Subcutaneous adipose tissue (tissue), 4 donors: Measurements from ENCODE around the gene NIBAN1. TPM values are rescaled to one million over a fixed set of nuclear protein-coding genes. Genes with fewer than 3 reads are reported as not detected.

Experiments
- CTCF ChIP-seq: fragments of 450-650 bp; IDR thresholded peaks from one replicate; pipeline ENCODE4 v1.5.1; 2016; ENCODE audit warnings: low read depth, mild to moderate bottlenecking, control low read depth, antibody characterized with exemption, moderate library complexity
- total RNA-seq, 4 donors: library from RNA; depleted of rRNA; stranded (reverse); fragments of >200 nt; gene quantifications; one replicate each; pipeline ENCODE4 v1.1.0, GENCODE V29; 2016

NIBAN1 gene
- total RNA-seq, 4 donors from 2014 or later = 12.1 to 22.1 (median 15.2) TPM

- no peak for TF ChIP-seq CTCF
Measured at GRCh38 chr1:184950906-184951305, 23.4 kb downstream of the NIBAN1 start.

DNA sequence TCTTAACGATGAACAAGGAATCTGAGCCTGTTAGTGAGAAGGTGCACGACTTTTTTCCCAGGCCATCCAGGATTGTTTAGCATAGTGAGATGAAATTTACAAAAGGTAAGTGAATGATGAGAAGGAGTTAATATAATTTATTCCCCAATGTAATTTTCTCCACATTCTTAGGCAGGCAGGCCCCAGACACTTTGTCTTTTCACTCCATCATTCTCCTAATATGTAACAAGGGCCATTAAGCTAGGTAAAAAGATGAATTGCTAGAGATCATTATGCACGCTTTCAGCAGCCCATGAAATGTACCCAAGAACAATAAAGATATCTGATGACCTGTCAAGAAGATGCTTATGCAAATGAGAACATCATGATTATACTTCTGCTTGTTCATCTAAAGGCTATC, 24.1 kb downstream of the NIBAN1 start:
- no peak for TF ChIP-seq CTCF

DNA sequence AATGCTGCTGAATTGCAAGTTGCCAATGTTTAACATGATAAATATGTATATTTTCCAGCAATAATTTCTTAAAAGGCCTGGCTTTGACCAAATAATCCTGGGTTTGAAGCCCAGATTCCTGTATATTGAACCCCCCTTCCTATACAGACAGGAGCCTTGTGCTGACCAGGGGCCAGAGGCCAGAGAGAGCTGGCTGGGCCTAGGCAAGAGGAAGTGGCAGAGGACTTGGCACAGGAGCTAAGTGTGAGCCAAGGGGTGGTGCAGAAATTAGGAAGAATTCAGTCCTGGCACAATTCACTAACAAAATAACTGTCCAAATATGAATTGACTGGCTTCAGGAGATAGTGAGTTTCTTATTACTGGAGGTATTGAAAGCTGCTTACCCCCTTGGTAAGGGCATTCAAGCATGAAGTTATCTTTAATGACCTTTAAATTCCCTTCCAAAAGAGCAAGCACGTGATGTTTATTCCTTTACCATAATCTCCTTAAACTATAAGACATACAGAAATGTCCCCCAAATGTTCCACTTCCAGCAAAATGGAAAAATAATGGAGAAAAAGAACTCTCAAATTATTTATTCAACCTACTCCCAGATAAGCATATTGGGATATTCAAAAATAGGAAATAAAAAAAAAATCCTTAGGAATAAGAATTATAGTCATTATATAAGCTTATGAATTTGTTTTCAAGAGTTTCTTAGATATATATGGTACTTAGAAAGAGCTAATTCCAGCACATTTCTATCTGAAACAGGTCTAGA, 26.6 kb downstream of the NIBAN1 start:
- TF ChIP-seq CTCF = no peak

DNA sequence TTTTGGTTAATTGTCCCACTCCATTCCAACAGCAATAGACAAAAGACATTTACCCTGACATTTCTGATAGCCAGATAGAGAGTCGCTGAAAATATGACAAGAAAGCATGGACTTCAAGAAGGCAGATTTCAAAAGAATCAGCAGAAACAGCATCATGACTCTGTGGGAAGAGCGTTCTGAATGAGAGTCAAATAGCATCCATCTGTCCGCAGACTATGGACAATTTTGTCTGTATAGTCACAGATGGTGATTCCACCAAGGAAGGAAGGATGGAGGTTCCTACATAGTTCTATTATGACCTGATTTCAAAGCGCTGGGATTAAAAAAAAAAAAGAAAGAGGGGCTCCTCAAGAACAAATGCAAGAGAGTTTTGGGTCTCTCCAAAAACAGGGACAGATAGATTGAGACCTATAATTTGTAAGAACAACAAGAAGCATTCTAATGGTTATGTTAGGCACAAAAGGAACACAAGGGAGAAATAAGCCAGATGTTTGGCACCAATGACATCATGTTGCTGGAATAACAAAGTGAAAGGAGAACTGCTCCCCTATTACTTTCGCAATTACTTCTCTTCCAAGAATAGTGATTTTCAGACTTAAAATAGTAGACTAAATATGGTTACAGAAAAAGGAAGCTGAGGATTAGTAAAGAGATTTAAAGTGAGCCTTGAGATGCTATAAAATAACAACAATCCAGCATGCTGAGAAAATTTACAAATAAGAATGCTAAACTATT, 28.5 kb downstream of the NIBAN1 start:
- TF ChIP-seq CTCF = no peak

- TF ChIP-seq CTCF = no peak
Measured at GRCh38 chr1:184945029-184945428, 29.3 kb downstream of the NIBAN1 start.

DNA sequence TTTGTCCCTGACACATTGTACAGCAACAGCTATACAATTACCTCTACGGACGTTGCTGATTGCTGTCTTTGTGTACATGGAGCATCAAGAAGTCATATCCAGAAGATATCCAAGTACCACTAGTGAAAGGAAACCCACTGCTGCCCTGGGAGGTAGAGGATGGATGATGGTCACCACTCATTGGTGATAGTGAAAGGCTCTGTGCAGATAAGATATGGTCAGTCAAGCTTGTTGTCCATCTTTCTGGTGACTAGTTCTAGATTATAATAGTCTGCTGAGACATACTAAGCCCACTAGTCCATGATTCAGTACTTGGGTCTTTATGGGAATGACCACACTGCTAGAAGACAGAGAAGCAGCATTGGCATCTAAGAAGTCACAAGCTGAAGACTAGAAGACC, 30.3 kb downstream of the NIBAN1 start:
- TF ChIP-seq CTCF = no peak

- TF ChIP-seq CTCF = no peak
Measured at GRCh38 chr1:184941735-184942134, 32.6 kb downstream of the NIBAN1 start.
